Measurements from ENCODE around the gene ASB12.

Gene ASB12

GRCh38 chrX:64184396-64184795 is 46.0 kb downstream of the ASB12 start:
- no peak for DNase-seq

- no peak for DNase-seq
Measured at GRCh38 chrX:64182208-64182607, 48.2 kb downstream of the ASB12 start.

- no peak for DNase-seq
Measured at GRCh38 chrX:64176876-64177275, 53.5 kb downstream of the ASB12 start.
